H9 (cell line): ENCODE results near the gene REC114. TPM values are rescaled to one million over a fixed set of nuclear protein-coding genes. Genes with fewer than 3 reads are reported as not detected.

Experiments
- DNase-seq: peaks from one replicate; pipeline ENCODE4 v3.0.0-alpha.2; 2017
- H2AFZ ChIP-seq: one replicate; pipeline ENCODE4 v1.6.1; 2013; ENCODE audit warnings: mild to moderate bottlenecking, low read length, control low read depth, moderate library complexity
- H2AK5ac ChIP-seq: 2 replicates; pipeline ENCODE4 v1.6.1; 2013; ENCODE audit warnings: low read length, control low read depth, mixed read lengths; ENCODE audit not compliant: insufficient read length
- H2BK120ac ChIP-seq: one replicate; pipeline ENCODE4 v1.6.1; 2013; ENCODE audit warnings: low read depth, mild to moderate bottlenecking, low read length, control low read depth, inconsistent platforms; ENCODE audit not compliant: poor library complexity, severe bottlenecking
- H2BK12ac ChIP-seq: 2 replicates; pipeline ENCODE4 v1.6.1; 2013; ENCODE audit warnings: low read length, control low read depth, mixed read lengths, low read depth; ENCODE audit not compliant: insufficient read length
- H2BK15ac ChIP-seq: 2 replicates; pipeline ENCODE4 v1.6.1; 2013; ENCODE audit warnings: low read depth, low read length, control low read depth
- H2BK20ac ChIP-seq: one replicate; pipeline ENCODE4 v1.6.1; 2013; ENCODE audit warnings: low read depth, mild to moderate bottlenecking, low read length, control low read depth, inconsistent platforms; ENCODE audit not compliant: poor library complexity, severe bottlenecking
- H2BK5ac ChIP-seq: 2 replicates; pipeline ENCODE4 v1.6.1; 2013; ENCODE audit warnings: low read length, control low read depth, mixed read lengths; ENCODE audit not compliant: insufficient read length
- H3K14ac ChIP-seq: 2 replicates; pipeline ENCODE4 v1.6.1; 2013; ENCODE audit warnings: low read length, control low read depth; ENCODE audit not compliant: insufficient read depth
- H3K18ac ChIP-seq: 2 replicates; pipeline ENCODE4 v1.6.1; 2013; ENCODE audit warnings: low read depth, mild to moderate bottlenecking, mixed read lengths, low read length, control low read depth; ENCODE audit not compliant: insufficient read length
- H3K23ac ChIP-seq: 2 replicates; pipeline ENCODE4 v1.6.1; 2013; ENCODE audit warnings: low read length, control low read depth, mixed read lengths, low read depth; ENCODE audit not compliant: insufficient read length
- H3K23me2 ChIP-seq: 2 replicates; pipeline ENCODE4 v1.6.1; 2013; ENCODE audit warnings: low read depth, mild to moderate bottlenecking, mixed read lengths, low read length, control low read depth; ENCODE audit not compliant: insufficient read length, poor library complexity, severe bottlenecking
- H3K27ac ChIP-seq: 2 replicates; pipeline ENCODE4 v1.5.1; 2013; ENCODE audit warnings: low read length, control low read depth, mixed read lengths, low read depth; ENCODE audit not compliant: insufficient read length
- H3K27me3 ChIP-seq: 2 replicates; pipeline ENCODE4 v1.6.1; 2013; ENCODE audit warnings: low read length, control low read depth, inconsistent platforms; ENCODE audit not compliant: insufficient read depth
- H3K4ac ChIP-seq: 2 replicates; pipeline ENCODE4 v1.6.1; 2013; ENCODE audit warnings: low read depth, mild to moderate bottlenecking, control low read depth, inconsistent platforms, low read length, moderate library complexity
- H3K4me1 ChIP-seq: 2 replicates; pipeline ENCODE4 v1.6.1; 2013; ENCODE audit warnings: low read length, control low read depth, inconsistent platforms; ENCODE audit not compliant: insufficient read depth
- H3K4me2 ChIP-seq: 2 replicates; pipeline ENCODE4 v1.6.1; 2013; ENCODE audit warnings: low read length, control low read depth, mixed read lengths; ENCODE audit not compliant: insufficient read length, insufficient read depth
- H3K56ac ChIP-seq: 2 replicates; pipeline ENCODE4 v1.6.1; 2013; ENCODE audit warnings: low read depth, mild to moderate bottlenecking, mixed read lengths, low read length, control low read depth; ENCODE audit not compliant: insufficient read length
- H3K79me1 ChIP-seq: 2 replicates; pipeline ENCODE4 v1.6.1; 2013; ENCODE audit warnings: low read depth, mild to moderate bottlenecking, moderate library complexity, low read length, control low read depth, inconsistent platforms; ENCODE audit not compliant: insufficient read depth, poor library complexity, severe bottlenecking
- H3K79me2 ChIP-seq: 2 replicates; pipeline ENCODE4 v1.6.1; 2013; ENCODE audit warnings: low read length, control low read depth, inconsistent platforms; ENCODE audit not compliant: insufficient read depth
- H3K9ac ChIP-seq: 2 replicates; pipeline ENCODE4 v1.6.1; 2013; ENCODE audit warnings: low read length, control low read depth, mixed read lengths; ENCODE audit not compliant: insufficient read length; ENCODE audit errors: extremely low read depth
- H3K9me3 ChIP-seq: one replicate; pipeline ENCODE4 v1.6.1; 2013; ENCODE audit warnings: low read depth, low read length, inconsistent platforms; ENCODE audit not compliant: control insufficient read depth
- H3T11ph ChIP-seq: one replicate; pipeline ENCODE4 v1.6.1; 2013; ENCODE audit warnings: mild to moderate bottlenecking, low read length, control low read depth, inconsistent platforms
- H4K20me1 ChIP-seq: one replicate; pipeline ENCODE4 v1.6.1; 2013; ENCODE audit not compliant: control insufficient read depth, insufficient read length, insufficient read depth
- H4K5ac ChIP-seq: 2 replicates; pipeline ENCODE4 v1.6.1; 2013; ENCODE audit warnings: low read depth, mild to moderate bottlenecking, mixed read lengths, low read length, control low read depth; ENCODE audit not compliant: insufficient read length
- H4K8ac ChIP-seq: replicated peaks from 2 replicates; pipeline ENCODE4 v1.6.1; 2013; ENCODE audit warnings: low read length, control low read depth, mixed read lengths, low read depth; ENCODE audit not compliant: insufficient read length
- H4K91ac ChIP-seq: 2 replicates; pipeline ENCODE4 v1.6.1; 2013; ENCODE audit warnings: low read depth, mild to moderate bottlenecking, moderate library complexity, mixed read lengths, low read length, control low read depth; ENCODE audit not compliant: insufficient read length
- H3K27ac Mint-ChIP-seq, 3 experiments: 2 replicates in 2 of 3; 3 replicates in 1 of 3; pipeline ENCODE4 v1.8.0; 2020 to 2021; ENCODE audit warnings: mixed read lengths in 3 of 3, mild to moderate bottlenecking in 1 of 3, moderate library complexity in 1 of 3
- H3K27me3 Mint-ChIP-seq: 2 replicates; pipeline ENCODE4 v1.8.0; 2021; ENCODE audit warnings: low read depth, mild to moderate bottlenecking, moderate library complexity, mixed read lengths
- H3K36me3 Mint-ChIP-seq, 3 experiments: 2 replicates in 2 of 3; 3 replicates in 1 of 3; pipeline ENCODE4 v1.8.0; 2020 to 2021; ENCODE audit warnings: low read depth in 3 of 3, mixed read lengths in 3 of 3; ENCODE audit not compliant: insufficient read depth in 1 of 3
- H3K4me1 Mint-ChIP-seq, 2 experiments: 2 replicates each; pipeline ENCODE4 v1.8.0; 2020; ENCODE audit warnings: mixed read lengths in 2 of 2
- H3K4me3 Mint-ChIP-seq, 2 experiments: 2 replicates in 1 of 2; 3 replicates in 1 of 2; pipeline ENCODE4 v1.8.0; 2020 to 2021; ENCODE audit warnings: mild to moderate bottlenecking in 2 of 2, mixed read lengths in 2 of 2, moderate library complexity in 1 of 2
- H3K9me3 Mint-ChIP-seq, 2 experiments: 2 replicates in 1 of 2; 3 replicates in 1 of 2; pipeline ENCODE4 v1.8.0; 2020; ENCODE audit warnings: mild to moderate bottlenecking in 2 of 2, mixed read lengths in 2 of 2, moderate library complexity in 1 of 2
- WGBS: extraction: QIAGEN DNeasy Blood & Tissue Kit; methylation state at CpG from one replicate; pipeline ENCODE4 v1.1.7; 2013; ENCODE audit warnings: missing lambda C conversion rate, low lambda C conversion rate, mixed read lengths; ENCODE audit not compliant: insufficient read length; ENCODE audit errors: extremely low coverage; 5-methylcytosine and 5-hydroxymethylcytosine counted together
- total RNA-seq: library from RNA; stranded (reverse); gene quantifications from 2 replicates; pipeline ENCODE4 v1.2.1, GENCODE V29; 2021
- TF ChIP-seq, protein P1 (sequence below): fragments of 200-600 bp; sonication (generic); conservative IDR thresholded peaks from 3 replicates; pipeline ENCODE4 v1.8.0; 2021; ENCODE audit warnings: antibody characterized with exemption, mild to moderate bottlenecking

The REC114 gene
- total RNA-seq, 1 experiment from 2014 or later: not detected

DNA sequence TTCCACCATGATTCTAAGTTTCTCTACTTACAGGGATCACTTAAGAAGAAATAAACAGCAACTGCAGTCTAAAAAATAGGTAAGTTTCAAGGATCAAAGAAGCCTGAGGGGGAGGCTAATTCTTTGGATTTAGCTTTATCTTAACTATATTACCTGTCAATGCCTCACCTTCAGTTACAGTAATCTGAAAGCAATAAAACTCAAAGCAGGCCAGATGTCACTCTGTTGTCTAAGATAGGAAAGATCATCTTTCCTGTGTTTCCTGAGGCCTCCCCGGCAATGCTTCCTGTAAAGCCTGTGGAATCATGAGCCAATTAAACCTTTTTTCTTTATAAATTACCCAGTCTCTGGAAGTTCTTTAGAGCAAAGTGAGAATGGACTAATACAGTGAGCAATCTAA, 130.1 kb downstream of the REC114 start:
- Histone ChIP-seq H3K4ac (no peak overlapping the region), H3T11ph (no peak overlapping the region), H3K9ac (no peak overlapping the region), H2BK5ac (no peak overlapping the region), H3K79me1 (no peaks in the 10 kb centered on the region), H4K91ac (no peak overlapping the region), H4K8ac (no peak overlapping the region), H3K14ac (no peak overlapping the region), H3K9me3 (no peaks in the 10 kb centered on the region), H3K23me2 (no peaks in the 10 kb centered on the region), H2BK20ac (no peak overlapping the region), H3K79me2 (no peaks in the 10 kb centered on the region; the same call in 1 of the 2 replicates), H3K56ac (no peak overlapping the region), H2BK12ac (no peak overlapping the region), H3K18ac (no peak overlapping the region), H3K27me3 (no peaks in the 10 kb centered on the region), H3K23ac (no peak overlapping the region), H4K20me1 (no peaks in the 10 kb centered on the region), H4K5ac (no peak overlapping the region), H2BK15ac (no peak overlapping the region), H2BK120ac (no peak overlapping the region), H3K4me2 (no peak overlapping the region), H2AK5ac (no peak overlapping the region), H2AFZ (no peak overlapping the region), H3K4me1 (no peaks in the 10 kb centered on the region), H3K27ac (no peak overlapping the region)
- no peak for DNase-seq
- Mint-ChIP-seq H3K4me3 (no peak overlapping the region), H3K9me3 (no peaks in the 10 kb centered on the region), H3K36me3 (peaks cover 11 to 79% (median 52%) of the 10 kb centered on the region in 3 experiments; a peak in 6 of 7 replicates), H3K4me1 (peaks cover 5 to 7% of the 10 kb centered on the region in 2 experiments), H3K27me3 (no peaks in the 10 kb centered on the region), H3K27ac (0 out of 7 replicates have a peak overlapping the region, but pooled peaks of 1 of the 3 experiments have one; percentile 46)
- TF ChIP-seq, protein P1, sequence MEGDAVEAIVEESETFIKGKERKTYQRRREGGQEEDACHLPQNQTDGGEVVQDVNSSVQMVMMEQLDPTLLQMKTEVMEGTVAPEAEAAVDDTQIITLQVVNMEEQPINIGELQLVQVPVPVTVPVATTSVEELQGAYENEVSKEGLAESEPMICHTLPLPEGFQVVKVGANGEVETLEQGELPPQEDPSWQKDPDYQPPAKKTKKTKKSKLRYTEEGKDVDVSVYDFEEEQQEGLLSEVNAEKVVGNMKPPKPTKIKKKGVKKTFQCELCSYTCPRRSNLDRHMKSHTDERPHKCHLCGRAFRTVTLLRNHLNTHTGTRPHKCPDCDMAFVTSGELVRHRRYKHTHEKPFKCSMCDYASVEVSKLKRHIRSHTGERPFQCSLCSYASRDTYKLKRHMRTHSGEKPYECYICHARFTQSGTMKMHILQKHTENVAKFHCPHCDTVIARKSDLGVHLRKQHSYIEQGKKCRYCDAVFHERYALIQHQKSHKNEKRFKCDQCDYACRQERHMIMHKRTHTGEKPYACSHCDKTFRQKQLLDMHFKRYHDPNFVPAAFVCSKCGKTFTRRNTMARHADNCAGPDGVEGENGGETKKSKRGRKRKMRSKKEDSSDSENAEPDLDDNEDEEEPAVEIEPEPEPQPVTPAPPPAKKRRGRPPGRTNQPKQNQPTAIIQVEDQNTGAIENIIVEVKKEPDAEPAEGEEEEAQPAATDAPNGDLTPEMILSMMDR: no peak
- no CpG with 5 or more reads among the region's 1 CpG for WGBS
